Body of pancreas (tissue), 4 donors: ENCODE results near the gene RHOV.

Source experiments
- CTCF ChIP-seq, 7 experiments: fragments of 450-650 bp in 4 of 7; fragments of 200-600 bp in 3 of 7; sonication (generic) in 3 of 7; IDR thresholded peaks; one replicate each; pipeline ENCODE4 v1.5.1; 2016 to 2019; ENCODE audit warnings: antibody characterized with exemption in 7 of 7
- POLR2A ChIP-seq, 3 donors: fragments of 450-650 bp; IDR thresholded peaks; one replicate each; pipeline ENCODE4 v1.6.1; 2016; ENCODE audit warnings: antibody characterized with exemption in 3 of 3, mild to moderate bottlenecking in 2 of 3

- no peak for TF ChIP-seq CTCF (IDR thresholded peaks at IDR 0.05)
- no peak for TF ChIP-seq POLR2A (IDR thresholded peaks at IDR 0.05)
Observed at GRCh38 chr15:40886586-40886985, 12.6 kb upstream of the RHOV start.
